Activated CD4-positive, alpha-beta memory T cell treated with anti-CD3 and anti-CD28 coated beads, Interleukin-2, amount 10 ng/mL, durations not matched to agents 7 days and 5 days (primary cell): Measurements from ENCODE around the gene CYREN. TPM values are rescaled to one million over a fixed set of nuclear protein-coding genes. Genes with fewer than 3 reads are reported as not detected.

Experiments used
- total RNA-seq, 2 experiments: library from RNA; stranded (reverse); gene quantifications; one replicate each; pipeline ENCODE4 v1.2.3, GENCODE V29; 2021

Gene CYREN
- total RNA-seq, 2 experiments from 2014 or later, result 32.0 to 32.1 TPM

Other genes starting within 250 kb of the CYREN start
- gene AGBL3, start 184.2 kb downstream of the CYREN start, total RNA-seq, result 1 to 10 TPM; 2.8 to 3.4 TPM
- gene TMEM140, start 22.6 kb downstream of the CYREN start, total RNA-seq, result 10 to 100 TPM; 36.5 to 37.1 TPM
- 10 to 100 TPM; 10.7 to 11.6 TPM for gene WDR91, start 40.8 kb upstream of the CYREN start, total RNA-seq
- gene STRA8, start 63.1 kb upstream of the CYREN start, total RNA-seq, result not detected